SW 1271 (cell line): Measurements from ENCODE around the gene DNAH2.

ENCODE experiments used
- DNase-seq, 2 experiments: peaks; one replicate each; lab custom pipeline; 2025; lab: John Stamatoyannopoulos, UW

DNAH2 gene

DNA sequence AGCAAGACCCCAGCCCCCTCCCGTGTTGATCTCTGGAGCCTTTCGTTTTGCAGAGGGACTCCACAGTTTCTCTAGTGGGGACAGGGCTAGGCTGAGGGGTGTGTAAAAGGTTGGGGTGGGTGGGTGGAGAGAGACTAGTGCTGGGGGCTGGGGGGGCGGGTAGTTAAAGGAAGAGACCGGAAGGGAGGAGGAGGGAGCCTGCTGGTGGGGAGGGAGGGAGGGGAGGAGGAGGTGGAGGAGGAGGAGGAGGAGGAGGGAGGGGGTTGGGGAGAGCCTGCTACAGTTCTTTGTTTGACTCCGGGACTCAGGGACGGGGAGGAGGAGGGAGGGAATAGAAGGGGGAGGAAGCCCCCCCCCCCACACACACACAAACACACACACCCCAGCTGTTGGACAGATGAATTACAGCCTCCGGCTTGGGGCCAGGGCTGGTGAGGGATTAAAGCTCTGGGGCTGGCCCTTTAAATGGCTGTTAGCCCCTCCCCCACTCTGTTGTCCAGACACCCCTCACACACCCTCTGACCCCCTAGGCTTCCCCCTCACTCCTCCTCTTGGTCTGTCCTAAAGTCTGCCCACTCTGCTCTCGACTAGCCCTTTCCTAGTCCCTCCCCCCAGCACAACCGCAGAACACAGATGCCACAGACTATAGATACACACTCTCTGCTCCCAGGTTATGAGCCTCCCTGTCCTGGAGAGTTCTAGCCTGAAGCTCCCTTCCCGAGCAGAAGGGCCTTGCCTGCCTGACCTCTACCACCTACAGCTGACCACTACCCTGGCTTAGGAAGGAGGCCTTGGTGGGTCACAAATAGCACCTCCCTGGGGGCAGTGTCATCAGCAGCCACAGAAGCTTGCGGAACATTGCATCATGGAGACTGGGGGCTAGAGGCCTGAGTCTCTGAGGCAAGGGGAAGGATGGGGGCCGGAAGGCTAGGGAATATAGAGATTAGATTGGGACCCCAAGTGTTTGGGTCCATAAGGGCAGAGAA is 120.8 kb downstream of the DNAH2 start:
- DNase-seq = peak in 1 of 2 experiments; percentile 29

DNA sequence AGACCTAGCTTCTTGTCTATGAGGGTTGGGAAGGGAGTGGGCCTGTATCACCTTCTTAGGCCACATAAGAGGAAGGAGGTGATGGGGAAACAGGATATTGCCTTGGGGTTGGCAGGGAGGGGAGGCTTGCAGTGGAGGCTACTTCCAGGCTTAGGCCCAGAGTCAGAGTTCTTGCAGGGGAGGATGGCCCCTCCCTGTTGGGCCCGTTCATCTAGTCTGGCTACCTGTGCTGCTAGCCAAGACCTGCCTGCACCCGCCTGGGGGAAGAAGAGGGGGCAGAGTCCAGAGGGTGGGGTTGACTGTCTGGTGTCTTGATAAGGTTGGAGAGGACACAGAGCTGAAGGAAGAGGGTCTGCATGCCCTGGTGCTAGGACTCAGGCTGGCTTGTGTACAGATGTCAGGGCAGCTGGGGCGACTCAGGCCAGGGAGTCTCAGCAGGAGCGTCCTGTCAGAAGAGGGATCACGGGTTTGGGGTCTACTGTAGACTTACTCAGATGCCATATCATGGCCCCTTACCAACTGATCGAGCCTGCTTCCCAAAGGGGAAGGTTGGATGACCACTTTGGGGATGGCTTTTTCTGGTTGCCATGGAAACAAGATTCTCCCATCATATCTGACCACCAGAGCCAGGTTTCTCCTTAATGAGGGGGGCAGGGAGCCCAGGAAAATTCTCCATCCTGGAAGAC is 121.8 kb downstream of the DNAH2 start:
- no peak for DNase-seq

DNA sequence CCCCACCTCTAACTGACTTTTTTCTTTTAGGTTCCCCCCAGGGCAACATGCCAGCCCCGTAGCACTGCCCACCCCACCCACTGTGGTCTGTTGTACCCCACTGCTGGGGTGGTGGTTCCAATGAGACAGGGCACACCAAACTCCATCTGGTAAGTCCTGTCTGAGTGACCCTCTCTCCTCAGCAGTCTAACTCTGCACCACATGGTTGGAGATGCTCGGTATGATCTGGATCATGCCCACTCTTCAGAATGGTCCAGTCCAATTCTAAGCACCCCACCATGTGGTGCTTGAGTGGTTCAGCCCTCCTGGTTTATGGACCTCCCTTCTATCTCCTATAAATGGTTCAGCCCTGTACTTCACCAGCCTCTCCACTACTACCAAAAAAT is 122.3 kb downstream of the DNAH2 start:
- DNase-seq = peak in 1 of 2 experiments; percentile 69

DNA sequence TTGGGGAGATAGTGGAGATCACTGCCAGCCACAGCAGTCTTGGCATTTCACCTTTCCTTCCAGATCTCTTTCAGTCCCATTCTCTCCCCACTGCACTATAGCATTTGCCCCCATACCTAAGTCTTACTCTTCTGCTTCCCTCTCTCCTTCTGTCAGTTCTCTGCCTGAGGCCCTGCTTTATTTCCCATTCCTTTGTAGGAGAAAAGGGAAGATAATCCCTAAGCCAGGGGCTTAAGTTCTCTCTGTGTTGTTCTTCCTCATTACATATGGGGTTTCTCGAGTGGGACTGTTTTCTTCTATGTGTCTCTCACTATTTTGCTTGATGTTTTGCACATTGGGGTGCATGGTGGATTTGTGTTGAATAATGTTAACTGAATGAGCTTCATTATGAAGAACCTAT is 122.9 kb downstream of the DNAH2 start:
- no peak for DNase-seq

DNA sequence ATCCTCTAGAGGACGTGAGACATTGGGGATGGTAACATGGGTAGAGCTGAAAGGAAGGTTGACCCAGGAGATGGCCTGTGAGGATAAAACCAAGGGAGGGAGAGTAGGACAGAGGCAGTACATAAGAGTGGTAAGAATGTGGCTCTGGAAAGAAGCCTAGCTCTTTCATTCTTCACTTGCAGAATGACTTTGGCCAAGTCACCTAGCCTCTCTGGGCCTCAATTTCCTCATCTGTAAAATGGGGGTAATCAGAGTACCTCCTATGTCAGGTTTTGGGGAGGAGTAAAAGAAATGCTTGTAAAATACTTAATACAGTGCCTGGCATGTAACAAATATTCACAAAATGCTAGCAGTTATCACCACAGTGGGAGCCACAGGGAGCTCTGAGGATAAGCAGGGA is 123.3 kb downstream of the DNAH2 start:
- no peak for DNase-seq

DNA sequence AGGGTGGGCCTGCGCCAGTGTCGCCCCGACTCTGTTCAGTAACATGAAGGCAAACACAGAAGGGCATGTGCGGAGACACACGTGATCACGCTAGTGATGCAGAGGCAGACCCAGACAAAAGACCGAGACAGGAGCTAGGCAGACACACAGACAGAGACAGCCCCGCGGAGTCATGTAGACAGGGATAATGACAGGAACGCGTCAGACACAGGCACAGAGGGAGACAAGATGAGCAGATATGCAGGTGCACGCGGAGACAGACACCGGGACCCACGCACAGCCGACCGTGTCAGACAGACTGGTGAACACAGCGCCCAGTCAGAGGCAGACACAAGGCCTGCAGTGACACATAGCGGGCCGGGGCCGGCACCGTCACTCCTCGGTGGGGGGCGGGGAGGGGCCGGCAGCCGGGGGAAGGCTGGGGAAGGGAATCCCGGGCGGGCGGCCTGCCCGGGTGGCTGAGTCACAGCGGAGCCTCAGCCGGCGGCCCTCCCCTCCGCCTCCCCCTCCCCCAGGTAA is 123.9 kb downstream of the DNAH2 start:
- peak; percentile 56 to 73 for DNase-seq

DNA sequence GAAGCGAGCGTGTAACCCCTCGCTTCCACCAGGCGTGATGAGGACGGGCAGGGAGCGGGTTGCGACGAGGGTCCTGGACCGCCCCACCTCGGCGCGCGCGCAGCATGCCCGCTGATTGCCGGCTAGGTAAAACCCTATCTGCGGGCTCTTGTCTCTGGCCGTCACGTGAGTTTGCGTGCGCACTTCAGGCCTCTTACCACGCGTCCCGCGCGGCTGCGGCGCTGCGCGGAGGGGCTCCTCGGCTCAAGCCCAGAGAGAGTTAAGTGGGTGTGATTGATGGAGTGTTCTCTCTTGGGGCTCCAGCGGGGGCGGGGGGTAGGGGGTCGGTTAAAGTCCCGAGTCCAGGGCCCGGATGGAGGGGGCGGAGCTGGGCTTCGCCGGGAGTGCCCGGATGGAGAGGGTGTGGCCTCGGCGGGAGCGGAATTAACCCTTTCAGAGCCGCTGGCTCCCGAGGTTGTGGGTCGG is 124.4 kb downstream of the DNAH2 start:
- peak; percentile 67 to 80 for DNase-seq

DNA sequence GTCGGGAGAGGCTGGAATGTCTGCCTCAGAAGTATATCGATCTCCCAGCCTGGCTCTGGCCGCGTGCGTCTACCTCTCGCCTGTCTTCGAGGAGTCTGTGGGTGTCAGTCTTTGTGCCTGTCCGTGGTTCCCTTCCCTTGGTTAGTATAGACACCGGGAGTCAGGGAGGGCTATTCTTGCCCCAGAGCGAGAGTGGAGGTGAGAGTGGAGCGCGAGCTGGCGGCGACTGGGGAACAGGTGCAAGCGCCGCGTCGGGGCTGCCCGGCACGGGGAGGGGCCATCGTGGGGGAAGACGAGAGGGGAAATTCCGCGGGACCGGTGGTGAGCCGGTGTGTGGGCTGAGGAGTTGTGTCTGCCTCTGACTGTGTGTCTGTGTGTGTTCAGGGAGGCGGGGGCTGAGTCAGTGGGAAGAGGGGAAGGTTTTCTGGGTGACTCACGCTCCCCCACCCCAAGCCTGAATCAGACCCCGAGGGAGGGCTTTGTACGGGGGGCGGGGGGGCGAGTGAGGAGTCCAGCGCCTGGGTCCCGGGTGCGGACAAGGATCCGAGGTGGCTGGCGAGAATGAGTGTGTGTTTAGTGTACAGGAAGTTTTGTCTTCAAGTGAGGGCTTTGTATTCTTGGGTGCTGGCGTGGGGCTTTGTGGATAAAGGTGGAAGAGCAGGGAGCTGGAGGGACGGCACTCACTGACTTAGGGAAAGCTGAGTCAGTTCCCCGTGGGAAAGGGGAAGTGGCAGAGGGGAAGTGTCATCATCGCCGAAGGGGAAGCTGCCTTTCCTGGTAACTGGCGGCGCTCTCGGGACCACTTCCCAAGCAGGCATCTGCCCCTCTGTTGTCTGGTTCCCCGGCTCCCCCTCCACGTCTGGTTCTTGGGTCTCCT is 125.1 kb downstream of the DNAH2 start:
- peak; percentile 72 to 73 for DNase-seq

DNA sequence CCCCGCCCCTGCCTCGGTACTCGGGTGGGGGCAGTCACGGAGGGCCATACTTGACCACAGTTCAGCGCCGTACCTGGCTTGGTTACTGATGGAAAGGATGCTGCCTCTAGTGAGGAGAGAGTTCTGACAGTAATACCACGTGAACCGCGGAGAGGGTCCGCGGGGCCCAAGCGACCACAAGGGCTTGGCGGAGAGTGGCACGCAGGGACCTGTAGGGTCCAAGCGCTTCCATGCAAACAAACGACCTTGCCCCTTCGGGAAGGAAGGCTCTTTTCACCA is 125.7 kb downstream of the DNAH2 start:
- DNase-seq = no peak

DNA sequence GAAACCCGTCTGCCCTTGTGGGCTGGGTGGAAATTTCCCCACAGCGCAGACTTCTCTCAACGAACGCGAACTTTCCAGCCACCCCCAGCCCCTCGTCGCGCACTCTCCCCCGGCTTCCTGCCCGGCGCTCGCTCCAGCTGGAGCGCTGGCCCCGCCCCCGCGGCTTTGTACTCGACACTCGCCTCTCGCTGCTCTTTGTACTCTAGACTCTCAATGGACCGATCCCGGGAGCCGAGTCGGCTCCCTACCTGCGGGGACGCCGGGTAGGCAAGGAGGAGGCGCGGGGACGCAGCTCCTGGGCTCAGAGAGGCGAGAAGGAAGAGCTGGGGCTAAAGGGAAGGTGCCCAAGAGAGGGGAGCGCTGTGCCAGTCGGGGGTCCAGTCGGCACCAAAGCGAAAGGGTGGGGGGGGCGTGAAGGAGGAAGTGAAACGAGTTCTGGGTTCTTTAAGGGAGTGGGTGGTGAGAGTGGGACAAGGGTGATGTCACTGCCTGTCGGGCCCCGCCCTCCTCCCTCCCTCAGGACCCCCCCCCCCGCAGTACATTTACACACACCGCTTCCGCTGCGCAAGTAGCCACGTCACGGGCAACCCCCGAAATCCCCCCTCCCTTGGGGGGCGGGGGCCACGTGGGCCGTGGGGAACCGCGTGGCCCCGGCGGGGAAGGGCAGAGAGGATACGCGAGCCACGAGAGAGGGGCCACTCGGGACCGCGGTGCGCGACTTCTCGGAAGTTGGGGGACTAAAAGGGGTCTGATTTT is 126.2 kb downstream of the DNAH2 start:
- DNase-seq = peak; percentile 63 to 88

DNA sequence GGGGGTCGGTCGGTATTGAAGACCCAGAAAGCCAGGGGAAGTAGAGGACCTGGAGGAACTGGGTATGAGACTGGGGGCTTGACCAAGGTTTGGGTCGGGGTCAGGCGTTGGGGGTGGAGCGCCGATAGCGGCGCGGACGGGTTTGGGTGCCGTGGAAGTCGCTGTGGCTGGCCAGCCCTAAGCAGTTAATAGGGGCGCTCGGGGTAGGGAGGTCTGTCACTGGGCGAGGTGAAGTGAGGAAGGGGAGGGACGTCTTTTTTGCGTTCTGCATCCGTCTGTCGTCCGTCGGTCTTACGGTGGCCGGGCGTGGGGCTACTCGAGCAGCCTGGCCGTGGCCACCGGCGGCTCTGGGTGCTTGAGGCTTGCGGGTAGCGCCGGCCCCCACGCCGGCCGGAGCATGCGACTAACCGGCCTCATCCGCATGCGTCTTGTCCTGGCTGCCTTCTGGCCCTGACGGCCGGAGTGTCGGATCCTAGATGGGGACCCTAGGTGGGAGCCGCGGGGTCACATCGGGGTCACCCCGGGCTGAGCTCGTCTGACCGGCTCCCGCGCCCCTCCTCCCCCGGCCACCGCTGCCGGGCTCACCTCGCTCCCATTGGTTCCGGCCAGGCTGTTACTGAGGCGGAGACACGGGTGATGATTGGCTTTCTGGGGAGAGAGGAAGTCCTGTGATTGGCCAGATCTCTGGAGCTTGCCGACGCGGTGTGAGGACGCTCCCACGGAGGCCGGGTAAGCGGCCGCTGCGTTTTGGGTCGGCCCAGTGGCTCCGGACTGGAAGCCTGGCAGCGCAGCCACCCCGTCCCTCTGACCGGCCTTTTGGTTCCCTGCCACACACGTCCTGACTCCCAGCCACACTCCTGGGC is 127.0 kb downstream of the DNAH2 start:
- peak; percentile 91 to 95 for DNase-seq

DNA sequence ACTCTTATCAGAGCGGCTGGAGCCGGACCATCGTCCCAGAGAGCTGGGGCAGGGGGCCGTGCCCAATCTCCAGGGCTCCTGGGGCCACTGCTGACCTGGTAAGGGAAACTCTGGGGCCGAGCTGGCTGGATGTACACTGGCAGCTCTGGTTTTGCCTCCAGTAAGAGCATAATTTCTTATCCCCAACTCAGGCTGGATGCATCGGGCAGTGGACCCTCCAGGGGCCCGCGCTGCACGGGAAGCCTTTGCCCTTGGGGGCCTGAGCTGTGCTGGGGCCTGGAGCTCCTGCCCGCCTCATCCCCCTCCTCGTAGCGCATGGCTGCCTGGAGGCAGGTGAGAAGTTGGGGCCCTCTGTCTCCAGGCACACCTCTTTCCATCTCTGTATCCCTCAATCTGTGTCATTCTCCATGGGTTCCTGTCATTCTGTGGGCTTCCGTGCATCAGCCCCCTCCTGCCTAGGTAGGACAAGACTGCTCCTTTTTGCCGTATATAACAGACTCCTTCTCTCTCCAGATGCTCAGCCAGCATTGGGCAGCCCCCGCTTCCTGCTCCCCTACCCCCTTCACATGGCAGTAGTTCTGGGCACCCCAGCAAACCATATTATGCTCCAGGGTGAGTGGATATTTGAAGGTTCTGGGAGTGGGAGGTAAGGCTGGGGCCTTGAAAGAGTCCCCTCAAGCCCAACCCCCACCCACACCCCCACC is 128.0 kb downstream of the DNAH2 start:
- DNase-seq = no peak

DNA sequence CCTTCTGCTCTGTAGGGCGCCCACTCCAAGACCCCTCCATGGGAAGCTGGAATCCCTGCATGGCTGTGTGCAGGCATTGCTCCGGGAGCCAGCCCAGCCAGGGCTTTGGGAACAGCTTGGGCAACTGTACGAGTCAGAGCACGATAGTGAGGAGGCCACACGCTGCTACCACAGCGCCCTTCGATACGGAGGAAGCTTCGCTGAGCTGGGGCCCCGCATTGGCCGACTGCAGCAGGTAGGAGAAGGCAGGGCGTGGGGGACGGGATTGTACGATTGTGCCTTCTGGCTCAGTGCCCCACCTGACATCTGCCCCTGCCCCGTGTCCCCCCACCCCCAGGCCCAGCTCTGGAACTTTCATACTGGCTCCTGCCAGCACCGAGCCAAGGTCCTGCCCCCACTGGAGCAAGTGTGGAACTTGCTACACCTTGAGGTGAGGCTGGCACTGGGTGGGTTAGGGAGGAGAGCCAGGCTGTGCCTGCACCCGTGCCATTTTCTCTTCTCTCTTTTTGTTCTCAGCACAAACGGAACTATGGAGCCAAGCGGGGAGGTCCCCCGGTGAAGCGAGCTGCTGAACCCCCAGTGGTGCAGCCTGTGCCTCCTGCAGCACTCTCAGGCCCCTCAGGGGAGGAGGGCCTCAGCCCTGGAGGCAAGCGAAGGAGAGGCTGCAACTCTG is 128.7 kb downstream of the DNAH2 start:
- no peak for DNase-seq

DNA sequence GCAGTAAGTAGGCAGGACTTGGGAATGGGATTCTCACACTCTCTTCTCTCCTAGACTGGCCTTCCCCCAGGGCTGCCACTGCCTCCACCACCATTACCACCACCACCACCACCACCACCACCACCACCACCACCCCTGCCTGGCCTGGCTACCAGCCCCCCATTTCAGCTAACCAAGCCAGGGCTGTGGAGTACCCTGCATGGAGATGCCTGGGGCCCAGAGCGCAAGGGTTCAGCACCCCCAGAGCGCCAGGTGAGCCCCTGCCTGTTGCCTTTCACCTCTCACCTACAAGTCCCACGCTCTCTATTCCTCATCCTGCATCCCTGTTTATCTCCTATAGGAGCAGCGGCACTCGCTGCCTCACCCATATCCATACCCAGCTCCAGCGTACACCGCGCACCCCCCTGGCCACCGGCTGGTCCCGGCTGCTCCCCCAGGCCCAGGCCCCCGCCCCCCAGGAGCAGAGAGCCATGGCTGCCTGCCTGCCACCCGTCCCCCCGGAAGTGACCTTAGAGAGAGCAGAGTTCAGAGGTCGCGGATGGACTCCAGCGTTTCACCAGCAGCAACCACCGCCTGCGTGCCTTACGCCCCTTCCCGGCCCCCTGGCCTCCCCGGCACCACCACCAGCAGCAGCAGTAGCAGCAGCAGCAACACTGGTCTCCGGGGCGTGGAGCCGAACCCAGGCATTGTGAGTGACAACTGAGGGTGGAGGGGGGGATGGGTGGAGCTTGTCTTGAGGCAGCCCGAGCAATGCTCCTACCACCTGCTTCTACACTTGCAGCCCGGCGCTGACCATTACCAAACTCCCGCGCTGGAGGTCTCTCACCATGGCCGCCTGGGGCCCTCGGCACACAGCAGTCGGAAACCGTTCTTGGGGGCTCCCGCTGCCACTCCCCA is 129.5 kb downstream of the DNAH2 start:
- no peak for DNase-seq

DNA sequence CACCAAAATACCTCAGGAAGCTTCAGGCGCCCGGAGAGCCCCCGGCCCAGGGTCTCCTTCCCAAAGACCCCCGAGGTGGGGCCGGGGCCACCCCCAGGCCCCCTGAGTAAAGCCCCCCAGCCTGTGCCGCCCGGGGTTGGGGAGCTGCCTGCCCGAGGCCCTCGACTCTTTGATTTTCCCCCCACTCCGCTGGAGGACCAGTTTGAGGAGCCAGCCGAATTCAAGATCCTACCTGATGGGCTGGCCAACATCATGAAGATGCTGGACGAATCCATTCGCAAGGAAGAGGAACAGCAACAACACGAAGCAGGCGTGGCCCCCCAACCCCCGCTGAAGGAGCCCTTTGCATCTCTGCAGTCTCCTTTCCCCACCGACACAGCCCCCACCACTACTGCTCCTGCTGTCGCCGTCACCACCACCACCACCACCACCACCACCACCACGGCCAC is 130.6 kb downstream of the DNAH2 start:
- no peak for DNase-seq

DNA sequence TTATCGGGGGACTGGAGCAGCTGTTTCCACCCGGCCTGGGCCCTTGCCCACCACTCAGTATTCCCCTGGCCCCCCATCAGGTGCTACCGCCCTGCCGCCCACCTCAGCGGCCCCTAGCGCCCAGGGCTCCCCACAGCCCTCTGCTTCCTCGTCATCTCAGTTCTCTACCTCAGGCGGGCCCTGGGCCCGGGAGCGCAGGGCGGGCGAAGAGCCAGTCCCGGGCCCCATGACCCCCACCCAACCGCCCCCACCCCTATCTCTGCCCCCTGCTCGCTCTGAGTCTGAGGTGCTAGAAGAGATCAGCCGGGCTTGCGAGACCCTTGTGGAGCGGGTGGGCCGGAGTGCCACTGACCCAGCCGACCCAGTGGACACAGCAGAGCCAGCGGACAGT is 131.2 kb downstream of the DNAH2 start:
- no peak for DNase-seq

DNA sequence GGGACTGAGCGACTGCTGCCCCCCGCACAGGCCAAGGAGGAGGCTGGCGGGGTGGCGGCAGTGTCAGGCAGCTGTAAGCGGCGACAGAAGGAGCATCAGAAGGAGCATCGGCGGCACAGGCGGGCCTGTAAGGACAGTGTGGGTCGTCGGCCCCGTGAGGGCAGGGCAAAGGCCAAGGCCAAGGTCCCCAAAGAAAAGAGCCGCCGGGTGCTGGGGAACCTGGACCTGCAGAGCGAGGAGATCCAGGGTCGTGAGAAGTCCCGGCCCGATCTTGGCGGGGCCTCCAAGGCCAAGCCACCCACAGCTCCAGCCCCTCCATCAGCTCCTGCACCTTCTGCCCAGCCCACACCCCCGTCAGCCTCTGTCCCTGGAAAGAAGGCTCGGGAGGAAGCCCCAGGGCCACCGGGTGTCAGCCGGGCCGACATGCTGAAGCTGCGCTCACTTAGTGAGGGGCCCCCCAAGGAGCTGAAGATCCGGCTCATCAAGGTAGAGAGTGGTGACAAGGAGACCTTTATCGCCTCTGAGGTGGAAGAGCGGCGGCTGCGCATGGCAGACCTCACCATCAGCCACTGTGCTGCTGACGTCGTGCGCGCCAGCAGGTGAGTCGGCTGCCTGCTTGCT is 131.7 kb downstream of the DNAH2 start:
- DNase-seq = no peak
